ENCODE results near the gene OR10H5.

GRCh38 chr19:15780610-15781418 lies 6.6 kb upstream of the OR10H5 start:
- TF ChIP-seq CTCF (IDR thresholded peaks at IDR 0.05) = no peak
- TF ChIP-seq POLR2A (IDR thresholded peaks at IDR 0.05) = no peak
- no peak for TF ChIP-seq EP300 (IDR thresholded peaks at IDR 0.05)
